IMR-90 (cell line): Measurements from ENCODE around the gene TBX10.

ENCODE experiments used
- CEBPB ChIP-seq: IDR thresholded peaks from 2 replicates; pipeline ENCODE4 v1.6.1; 2012; ENCODE audit warnings: low read depth, low read length, improper control_type of control experiment
- MAFK ChIP-seq: IDR thresholded peaks from 2 replicates; pipeline ENCODE4 v1.6.1; 2012; ENCODE audit warnings: low read depth, low read length, improper control_type of control experiment

DNA sequence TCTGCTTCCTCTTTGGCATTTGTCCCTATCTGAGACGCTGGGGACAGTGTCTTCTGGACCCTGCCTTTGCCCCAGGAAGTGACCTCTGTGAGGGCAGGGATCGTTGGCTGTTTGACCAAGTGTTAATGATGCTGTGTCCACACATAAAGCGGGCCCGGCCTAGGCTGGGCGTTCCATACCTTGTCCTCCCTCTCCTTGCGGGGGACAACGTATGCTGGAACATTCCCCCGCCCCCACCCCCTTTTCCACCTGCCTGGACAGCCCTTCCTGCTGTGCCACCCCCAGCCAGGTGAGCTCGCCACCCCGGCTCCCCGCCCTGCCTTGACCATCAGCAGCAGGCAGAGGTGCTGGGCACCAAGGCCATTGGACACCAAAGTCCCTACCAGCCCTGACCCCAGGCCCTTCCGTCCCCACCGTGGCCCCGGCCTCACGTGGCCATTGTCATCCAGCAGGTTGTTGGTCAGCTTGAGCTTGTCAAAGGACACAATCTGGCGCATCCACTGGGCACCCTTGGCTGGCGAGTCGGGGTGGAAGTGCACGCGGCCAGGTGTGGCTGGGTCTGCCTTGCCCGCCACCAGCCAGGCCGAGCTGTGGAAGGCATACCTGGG, 5.7 kb downstream of the TBX10 start:
- TF ChIP-seq MAFK (no peak), CEBPB (no peak)
